AG04450 (cell line): ENCODE results near the gene INSR. TPM values are rescaled to one million over a fixed set of nuclear protein-coding genes. Genes with fewer than 3 reads are reported as not detected.

Experiments
- CTCF ChIA-PET: fragments of 300-600, 350-600 bp; formaldehyde crosslinking; extraction: SDS; loops from one replicate; lab custom pipeline; 2022; ENCODE audit warnings: antibody characterized with exemption, inconsistent platforms; lab: Charles Lee
- POLR2A ChIA-PET: fragments of 350-600 bp; formaldehyde crosslinking; extraction: SDS; loops from one replicate; lab custom pipeline; 2021; ENCODE audit warnings: antibody characterized with exemption, inconsistent platforms; lab: Yijun Ruan, JAX
- DNase-seq: peaks from one replicate; pipeline ENCODE4 v3.0.0-alpha.2; 2011; ENCODE audit warnings: low read depth, low spot score
- H3K27ac ChIP-seq: one replicate; pipeline ENCODE4 v1.5.1; 2012; ENCODE audit warnings: low read depth, low read length, control low read depth
- H3K27me3 ChIP-seq: one replicate; pipeline ENCODE4 v1.6.0; 2012; ENCODE audit warnings: low read length; ENCODE audit not compliant: control insufficient read depth, insufficient read depth
- H3K4me3 ChIP-seq: 2 replicates; pipeline ENCODE4 v1.5.1; 2011; ENCODE audit warnings: mild to moderate bottlenecking, low read depth, low read length, control low read depth
- H3K9me3 ChIP-seq: 2 replicates; pipeline ENCODE4 v1.5.1; 2012; ENCODE audit warnings: low read length; ENCODE audit not compliant: control insufficient read depth, insufficient read depth
- polyA plus RNA-seq: library from polyadenylated mRNA; depleted of rRNA; stranded (reverse); fragments of >200 nt; gene quantifications from 2 replicates; pipeline ENCODE4 v1.2.3, GENCODE V29; 2011
- TF ChIP-seq, protein P1 (sequence below): IDR thresholded peaks from 2 replicates; pipeline ENCODE4 v1.5.1; 2011; ENCODE audit warnings: low read depth, low read length, control low read depth, inconsistent platforms

Gene INSR
- polyA plus RNA-seq, 1 experiment, result 2.9 TPM

- peak; percentile 73 for DNase-seq
- CTCF ChIA-PET, result interaction anchor here (0.6 kb wide), 1 partner anchor 143 kb away, joined by 6 read pairs; no protein-coding TSS in a partner anchor
- peak overlapping the region; percentile 47 for H3K27ac ChIP-seq
- POLR2A ChIA-PET, result interaction anchor here (1.0 kb wide), 1 partner anchor 96 kb away, joined by 3 read pairs; the partner anchor contains the start of gene INSR
- H3K4me3 ChIP-seq, result peak overlapping the region; percentile 75
- no peaks in the 10 kb centered on the region for H3K27me3 ChIP-seq
- TF ChIP-seq, protein P1, sequence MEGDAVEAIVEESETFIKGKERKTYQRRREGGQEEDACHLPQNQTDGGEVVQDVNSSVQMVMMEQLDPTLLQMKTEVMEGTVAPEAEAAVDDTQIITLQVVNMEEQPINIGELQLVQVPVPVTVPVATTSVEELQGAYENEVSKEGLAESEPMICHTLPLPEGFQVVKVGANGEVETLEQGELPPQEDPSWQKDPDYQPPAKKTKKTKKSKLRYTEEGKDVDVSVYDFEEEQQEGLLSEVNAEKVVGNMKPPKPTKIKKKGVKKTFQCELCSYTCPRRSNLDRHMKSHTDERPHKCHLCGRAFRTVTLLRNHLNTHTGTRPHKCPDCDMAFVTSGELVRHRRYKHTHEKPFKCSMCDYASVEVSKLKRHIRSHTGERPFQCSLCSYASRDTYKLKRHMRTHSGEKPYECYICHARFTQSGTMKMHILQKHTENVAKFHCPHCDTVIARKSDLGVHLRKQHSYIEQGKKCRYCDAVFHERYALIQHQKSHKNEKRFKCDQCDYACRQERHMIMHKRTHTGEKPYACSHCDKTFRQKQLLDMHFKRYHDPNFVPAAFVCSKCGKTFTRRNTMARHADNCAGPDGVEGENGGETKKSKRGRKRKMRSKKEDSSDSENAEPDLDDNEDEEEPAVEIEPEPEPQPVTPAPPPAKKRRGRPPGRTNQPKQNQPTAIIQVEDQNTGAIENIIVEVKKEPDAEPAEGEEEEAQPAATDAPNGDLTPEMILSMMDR, result no peak
- peaks cover 3% of the 10 kb centered on the region; the same call in 1 of the 2 replicates for H3K9me3 ChIP-seq
Observed at GRCh38 chr19:7197760-7198696, 96.2 kb downstream of the INSR start.

DNA sequence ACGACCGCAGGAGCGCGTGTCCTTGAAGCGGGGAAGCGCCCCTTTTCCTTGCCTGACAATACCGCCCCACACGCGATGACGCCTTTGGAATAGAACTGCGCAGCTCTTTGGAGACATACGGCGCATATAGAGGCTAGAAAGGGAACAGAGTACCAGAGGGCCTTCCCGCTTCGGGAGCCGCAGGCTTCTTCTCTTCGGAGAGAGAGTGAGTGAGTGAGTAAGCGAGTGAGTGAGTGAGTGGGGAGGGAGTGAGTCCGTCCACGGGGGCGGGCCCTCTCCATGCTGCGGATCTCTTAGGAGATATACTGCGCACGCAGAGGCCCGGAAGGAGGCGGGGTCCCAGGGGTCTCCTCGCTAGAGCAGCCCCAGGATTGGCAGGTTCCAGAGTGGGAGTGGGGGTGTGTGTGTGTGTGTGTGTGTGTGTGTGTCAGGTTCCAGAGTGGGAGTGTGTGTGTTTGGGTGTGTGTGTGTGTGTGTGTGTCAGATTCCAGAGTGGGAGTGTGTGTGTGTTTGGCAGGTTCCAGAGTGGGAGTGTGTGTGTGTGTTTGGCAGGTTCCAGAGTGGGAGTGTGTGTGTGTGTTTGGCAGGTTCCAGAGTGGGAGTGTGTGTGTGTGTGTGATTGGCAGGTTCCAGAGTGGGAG is 97.0 kb downstream of the INSR start:
- DNase-seq, result peak; percentile 73
- Histone ChIP-seq H3K27ac (peak overlapping the region; percentile 52), H3K9me3 (peaks cover 3% of the 10 kb centered on the region; the same call in 1 of the 2 replicates), H3K4me3 (peak overlapping the region; percentile 53), H3K27me3 (no peaks in the 10 kb centered on the region)
- TF ChIP-seq, protein P1, result no peak
- ChIA-PET POLR2A (interaction anchor here (0.6 to 0.8 kb wide), 2 partner anchors 97 to 98 kb away, joined by 3 read pairs; partner anchors contain the start of gene INSR), CTCF (interaction anchor here (0.5 to 1.3 kb wide), 2 partner anchors 40 to 334 kb away, joined by 3 read pairs; no protein-coding TSS in a partner anchor)

DNA sequence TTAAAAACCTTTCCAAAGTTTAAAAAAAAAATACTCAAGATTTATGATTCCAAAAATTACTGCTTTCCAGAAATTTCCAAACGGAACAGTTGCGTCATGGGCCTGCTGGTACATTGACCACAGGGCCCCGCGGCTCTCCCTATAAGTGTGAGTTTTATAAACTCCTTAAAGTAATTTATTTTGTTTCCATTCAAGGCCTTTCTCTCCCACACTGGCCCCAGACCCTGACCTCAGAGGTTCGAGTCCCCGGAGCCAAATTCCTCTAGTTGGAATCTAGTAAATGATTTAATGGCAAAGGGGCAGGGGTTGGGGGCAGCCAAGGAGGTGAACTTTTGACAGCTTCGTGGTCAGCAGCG is 97.5 kb downstream of the INSR start:
- peak overlapping the region; percentile 53 for H3K4me3 ChIP-seq
- no peak for DNase-seq
- POLR2A ChIA-PET, result interaction anchor here (0.6 to 0.8 kb wide), 2 partner anchors 98 to 99 kb away, joined by 3 read pairs; partner anchors contain the start of gene INSR
- peak overlapping the region; percentile 52 for H3K27ac ChIP-seq
- H3K9me3 ChIP-seq, result peaks cover 3% of the 10 kb centered on the region; the same call in 1 of the 2 replicates
- CTCF ChIA-PET, result interaction anchor here (0.5 to 1.3 kb wide), 2 partner anchors 39 to 334 kb away, joined by 3 read pairs; no protein-coding TSS in a partner anchor
- H3K27me3 ChIP-seq, result no peaks in the 10 kb centered on the region
- TF ChIP-seq, protein P1, result no peak

- ChIA-PET POLR2A (no interaction called here), CTCF (no interaction called here)
- Histone ChIP-seq H3K27me3 (no peaks in the 10 kb centered on the region), H3K27ac (no peak overlapping the region), H3K9me3 (peaks cover 3% of the 10 kb centered on the region; the same call in 1 of the 2 replicates), H3K4me3 (no peak overlapping the region)
- DNase-seq, result no peak
- TF ChIP-seq, protein P1, result no peak
Observed at GRCh38 chr19:7195046-7195445, 99.2 kb downstream of the INSR start.
